Measurements from ENCODE around the gene COTL1. TPM values are rescaled to one million over a fixed set of nuclear protein-coding genes. Genes with fewer than 3 reads are reported as not detected.

COTL1 gene
- total RNA-seq, 1 donor from 2014 or later = 11.0 TPM

GRCh38 chr16:84616515-84616914 is 1.4 kb downstream of the COTL1 start:
- Histone ChIP-seq H3K9ac (ENCODE audit: low read depth in 1 of 3, low read length in 3 of 3) (no peak overlapping the region), H3K4me1 (ENCODE audit: control insufficient read depth in 3 of 3, insufficient read depth in 3 of 3, low read length in 3 of 3) (peaks cover 16 to 30% (median 17%) of the 10 kb centered on the region in 3 donors), H3K9me3 (ENCODE audit: control insufficient read depth in 3 of 3, low read length in 3 of 3) (no peaks in the 10 kb centered on the region), H3K27ac (ENCODE audit: low read depth, low read length) (no peak overlapping the region), H3K4me3 (ENCODE audit: low read length in 3 of 3) (peak overlapping the region; percentile 35 to 70 (median 38)), H3K27me3 (ENCODE audit: control insufficient read depth in 3 of 3, insufficient read depth in 3 of 3, low read length in 3 of 3) (peaks cover 16 to 39% (median 18%) of the 10 kb centered on the region in 3 donors), H3K36me3 (ENCODE audit: control insufficient read depth in 3 of 3, insufficient read depth in 3 of 3, low read length in 3 of 3) (no peaks in the 10 kb centered on the region)

GRCh38 chr16:84614968-84615813 is 2.7 kb downstream of the COTL1 start:
- no peak overlapping the region for H3K9ac ChIP-seq (ENCODE audit: low read depth in 1 of 3, low read length in 3 of 3)

DNA sequence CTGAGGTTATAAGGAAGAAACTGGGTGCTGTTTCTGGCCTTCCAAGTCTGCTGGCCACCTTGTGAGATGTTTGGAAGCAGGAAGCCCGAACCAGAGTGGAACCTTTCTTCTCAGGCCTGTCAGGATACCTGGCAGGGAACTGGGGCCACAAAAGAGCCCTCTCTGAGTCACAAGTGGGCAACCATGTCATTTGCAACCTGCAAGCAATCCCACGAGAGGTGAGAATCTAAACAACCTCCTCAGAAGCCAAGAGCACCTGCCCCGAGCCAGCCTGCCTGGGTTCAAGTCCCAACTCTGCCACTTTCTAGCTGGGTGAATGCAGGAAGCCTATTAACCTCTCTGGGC is 3.3 kb downstream of the COTL1 start:
- Histone ChIP-seq H3K27me3 (ENCODE audit: control insufficient read depth in 3 of 3, insufficient read depth in 3 of 3, low read length in 3 of 3) (peaks cover 16 to 39% (median 18%) of the 10 kb centered on the region in 3 donors), H3K9ac (ENCODE audit: low read depth in 1 of 3, low read length in 3 of 3) (no peak overlapping the region), H3K27ac (ENCODE audit: low read depth, low read length) (no peak overlapping the region), H3K4me3 (ENCODE audit: low read length in 3 of 3) (no peak overlapping the region), H3K9me3 (ENCODE audit: control insufficient read depth in 3 of 3, low read length in 3 of 3) (no peaks in the 10 kb centered on the region), H3K36me3 (ENCODE audit: control insufficient read depth in 3 of 3, insufficient read depth in 3 of 3, low read length in 3 of 3) (no peaks in the 10 kb centered on the region), H3K4me1 (ENCODE audit: control insufficient read depth in 3 of 3, insufficient read depth in 3 of 3, low read length in 3 of 3) (peaks cover 16 to 30% (median 17%) of the 10 kb centered on the region in 3 donors)

More at GRCh38 chr16:84614968-84615813, 2.7 kb downstream of the COTL1 start:
- H3K27ac ChIP-seq (ENCODE audit: low read depth, low read length) = no peak overlapping the region
- H3K9me3 ChIP-seq (ENCODE audit: control insufficient read depth in 3 of 3, low read length in 3 of 3) = no peaks in the 10 kb centered on the region
- peaks cover 16 to 39% (median 18%) of the 10 kb centered on the region in 3 donors for H3K27me3 ChIP-seq (ENCODE audit: control insufficient read depth in 3 of 3, insufficient read depth in 3 of 3, low read length in 3 of 3)
- H3K4me3 ChIP-seq (ENCODE audit: low read length in 3 of 3) = no peak overlapping the region
- peaks cover 16 to 30% (median 17%) of the 10 kb centered on the region in 3 donors for H3K4me1 ChIP-seq (ENCODE audit: control insufficient read depth in 3 of 3, insufficient read depth in 3 of 3, low read length in 3 of 3)
- no peaks in the 10 kb centered on the region for H3K36me3 ChIP-seq (ENCODE audit: control insufficient read depth in 3 of 3, insufficient read depth in 3 of 3, low read length in 3 of 3)

DNA sequence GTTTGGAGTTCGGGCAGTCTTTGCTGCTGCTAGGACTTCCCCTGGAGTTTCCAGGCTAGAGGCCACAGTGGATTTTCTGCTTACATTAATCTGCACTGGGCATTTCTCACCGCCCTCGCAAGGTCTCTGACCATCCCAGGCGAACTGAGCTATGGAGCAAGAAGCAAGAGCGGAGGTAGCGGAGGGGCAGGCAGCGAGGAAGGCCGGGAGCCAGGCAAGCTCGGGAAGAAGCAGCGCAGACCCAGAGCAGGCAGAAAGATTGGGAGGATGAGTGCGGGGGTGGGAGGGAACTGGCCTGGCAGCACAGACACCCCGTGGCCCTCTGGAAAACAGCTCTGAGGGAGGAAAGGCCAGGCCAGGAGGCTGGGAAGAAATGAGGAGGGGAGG is 3.8 kb downstream of the COTL1 start:
- Histone ChIP-seq H3K36me3 (ENCODE audit: control insufficient read depth in 3 of 3, insufficient read depth in 3 of 3, low read length in 3 of 3) (no peaks in the 10 kb centered on the region), H3K4me3 (ENCODE audit: low read length in 3 of 3) (no peak overlapping the region), H3K9ac (ENCODE audit: low read depth in 1 of 3, low read length in 3 of 3) (no peak overlapping the region), H3K9me3 (ENCODE audit: control insufficient read depth in 3 of 3, low read length in 3 of 3) (no peaks in the 10 kb centered on the region), H3K27ac (ENCODE audit: low read depth, low read length) (no peak overlapping the region), H3K27me3 (ENCODE audit: control insufficient read depth in 3 of 3, insufficient read depth in 3 of 3, low read length in 3 of 3) (peaks cover 16 to 41% (median 18%) of the 10 kb centered on the region in 3 donors), H3K4me1 (ENCODE audit: control insufficient read depth in 3 of 3, insufficient read depth in 3 of 3, low read length in 3 of 3) (peaks cover 16 to 30% (median 17%) of the 10 kb centered on the region in 3 donors)

GRCh38 chr16:84613408-84614072 is 4.3 kb downstream of the COTL1 start:
- Histone ChIP-seq H3K4me1 (ENCODE audit: control insufficient read depth in 3 of 3, insufficient read depth in 3 of 3, low read length in 3 of 3) (peaks cover 16 to 25% (median 17%) of the 10 kb centered on the region in 3 donors), H3K9ac (ENCODE audit: low read depth in 1 of 3, low read length in 3 of 3) (no peak overlapping the region), H3K36me3 (ENCODE audit: control insufficient read depth in 3 of 3, insufficient read depth in 3 of 3, low read length in 3 of 3) (no peaks in the 10 kb centered on the region), H3K27me3 (ENCODE audit: control insufficient read depth in 3 of 3, insufficient read depth in 3 of 3, low read length in 3 of 3) (peaks cover 16 to 42% (median 18%) of the 10 kb centered on the region in 3 donors), H3K4me3 (ENCODE audit: low read length in 3 of 3) (no peak overlapping the region), H3K27ac (ENCODE audit: low read depth, low read length) (no peak overlapping the region), H3K9me3 (ENCODE audit: control insufficient read depth in 3 of 3, low read length in 3 of 3) (no peaks in the 10 kb centered on the region)

DNA sequence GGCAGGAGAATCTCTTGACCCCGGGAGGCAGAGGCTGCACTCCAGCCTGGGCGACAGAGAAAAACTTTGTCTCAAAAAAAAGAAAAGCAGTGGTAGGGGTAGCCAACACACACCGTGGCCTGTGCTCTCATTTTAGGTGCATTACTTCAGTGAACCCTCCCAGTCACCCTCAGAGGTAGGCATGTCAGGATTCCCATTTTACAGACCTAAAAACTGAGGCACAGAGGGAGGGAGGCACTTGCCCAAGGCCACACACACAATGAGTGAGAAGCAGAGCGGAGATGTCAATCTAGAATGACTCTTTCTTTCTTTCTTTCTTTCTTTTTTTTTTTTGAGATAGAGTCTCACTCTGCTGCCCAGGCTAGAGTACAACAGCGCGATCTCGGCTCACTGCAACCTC is 5.2 kb downstream of the COTL1 start:
- Histone ChIP-seq H3K36me3 (ENCODE audit: control insufficient read depth in 3 of 3, insufficient read depth in 3 of 3, low read length in 3 of 3) (no peaks in the 10 kb centered on the region), H3K27me3 (ENCODE audit: control insufficient read depth in 3 of 3, insufficient read depth in 3 of 3, low read length in 3 of 3) (peaks cover 16 to 42% (median 18%) of the 10 kb centered on the region in 3 donors), H3K27ac (ENCODE audit: low read depth, low read length) (no peak overlapping the region), H3K9ac (ENCODE audit: low read depth in 1 of 3, low read length in 3 of 3) (no peak overlapping the region), H3K4me3 (ENCODE audit: low read length in 3 of 3) (no peak overlapping the region), H3K9me3 (ENCODE audit: control insufficient read depth in 3 of 3, low read length in 3 of 3) (no peaks in the 10 kb centered on the region), H3K4me1 (ENCODE audit: control insufficient read depth in 3 of 3, insufficient read depth in 3 of 3, low read length in 3 of 3) (peaks cover 16 to 23% (median 17%) of the 10 kb centered on the region in 3 donors)

GRCh38 chr16:84611041-84611440 is 6.8 kb downstream of the COTL1 start:
- H3K4me3 ChIP-seq (ENCODE audit: low read length in 3 of 3) = no peak overlapping the region
- no peaks in the 10 kb centered on the region for H3K9me3 ChIP-seq (ENCODE audit: control insufficient read depth in 3 of 3, low read length in 3 of 3)
- H3K9ac ChIP-seq (ENCODE audit: low read depth in 1 of 3, low read length in 3 of 3) = no peak overlapping the region
- H3K27ac ChIP-seq (ENCODE audit: low read depth, low read length) = no peak overlapping the region
- H3K27me3 ChIP-seq (ENCODE audit: control insufficient read depth in 3 of 3, insufficient read depth in 3 of 3, low read length in 3 of 3) = peaks cover 12 to 32% (median 12%) of the 10 kb centered on the region in 3 donors
- peaks cover 6 to 10% (median 7%) of the 10 kb centered on the region in 3 donors for H3K4me1 ChIP-seq (ENCODE audit: control insufficient read depth in 3 of 3, insufficient read depth in 3 of 3, low read length in 3 of 3)
- H3K36me3 ChIP-seq (ENCODE audit: control insufficient read depth in 3 of 3, insufficient read depth in 3 of 3, low read length in 3 of 3) = no peaks in the 10 kb centered on the region

DNA sequence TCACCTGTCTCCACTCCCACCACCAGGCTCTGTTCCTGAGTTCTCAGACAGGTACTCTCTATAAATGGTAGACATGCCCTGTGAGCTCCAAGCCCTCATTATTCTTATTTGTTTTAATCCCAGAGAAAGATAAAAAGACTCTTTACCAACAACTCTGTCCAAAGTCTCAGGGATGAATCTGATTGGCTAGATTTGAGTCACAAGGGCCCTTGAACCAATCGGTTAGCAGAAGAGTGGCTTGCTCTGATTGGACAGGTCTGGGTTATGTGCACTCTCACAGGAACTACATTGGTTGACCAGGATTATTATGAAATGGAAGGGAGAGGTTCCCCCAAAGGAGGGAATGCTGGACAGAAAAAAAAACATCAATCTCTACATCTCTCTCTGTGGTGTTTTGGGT is 7.5 kb downstream of the COTL1 start:
- peaks cover 2 to 10% (median 7%) of the 10 kb centered on the region in 3 donors for H3K4me1 ChIP-seq (ENCODE audit: control insufficient read depth in 3 of 3, insufficient read depth in 3 of 3, low read length in 3 of 3)
- H3K27ac ChIP-seq (ENCODE audit: low read depth, low read length) = no peak overlapping the region
- no peaks in the 10 kb centered on the region for H3K9me3 ChIP-seq (ENCODE audit: control insufficient read depth in 3 of 3, low read length in 3 of 3)
- no peaks in the 10 kb centered on the region for H3K36me3 ChIP-seq (ENCODE audit: control insufficient read depth in 3 of 3, insufficient read depth in 3 of 3, low read length in 3 of 3)
- H3K4me3 ChIP-seq (ENCODE audit: low read length in 3 of 3) = no peak overlapping the region
- peaks cover 8 to 27% (median 12%) of the 10 kb centered on the region in 3 donors for H3K27me3 ChIP-seq (ENCODE audit: control insufficient read depth in 3 of 3, insufficient read depth in 3 of 3, low read length in 3 of 3)
- no peak overlapping the region for H3K9ac ChIP-seq (ENCODE audit: low read depth in 1 of 3, low read length in 3 of 3)

- no peak overlapping the region for H3K9ac ChIP-seq (ENCODE audit: low read depth in 1 of 3, low read length in 3 of 3)
- peaks cover 1 to 20% (median 12%) of the 10 kb centered on the region in 3 donors for H3K27me3 ChIP-seq (ENCODE audit: control insufficient read depth in 3 of 3, insufficient read depth in 3 of 3, low read length in 3 of 3)
- no peaks in the 10 kb centered on the region for H3K9me3 ChIP-seq (ENCODE audit: control insufficient read depth in 3 of 3, low read length in 3 of 3)
- H3K27ac ChIP-seq (ENCODE audit: low read depth, low read length) = no peak overlapping the region
- H3K4me3 ChIP-seq (ENCODE audit: low read length in 3 of 3) = no peak overlapping the region
- H3K36me3 ChIP-seq (ENCODE audit: control insufficient read depth in 3 of 3, insufficient read depth in 3 of 3, low read length in 3 of 3) = no peaks in the 10 kb centered on the region
- H3K4me1 ChIP-seq (ENCODE audit: control insufficient read depth in 3 of 3, insufficient read depth in 3 of 3, low read length in 3 of 3) = peaks cover 0 to 3% (median 2%) of the 10 kb centered on the region in 3 donors
Measured at GRCh38 chr16:84609563-84610177, 8.2 kb downstream of the COTL1 start.

Measured in skeletal muscle tissue (tissue), 4 donors.